ENCODE measurements around the gene CDR2.

The CDR2 gene

GRCh38 chr16:22323173-22323958, 51.1 kb downstream of the CDR2 start:
- no peak for DNase-seq

DNA sequence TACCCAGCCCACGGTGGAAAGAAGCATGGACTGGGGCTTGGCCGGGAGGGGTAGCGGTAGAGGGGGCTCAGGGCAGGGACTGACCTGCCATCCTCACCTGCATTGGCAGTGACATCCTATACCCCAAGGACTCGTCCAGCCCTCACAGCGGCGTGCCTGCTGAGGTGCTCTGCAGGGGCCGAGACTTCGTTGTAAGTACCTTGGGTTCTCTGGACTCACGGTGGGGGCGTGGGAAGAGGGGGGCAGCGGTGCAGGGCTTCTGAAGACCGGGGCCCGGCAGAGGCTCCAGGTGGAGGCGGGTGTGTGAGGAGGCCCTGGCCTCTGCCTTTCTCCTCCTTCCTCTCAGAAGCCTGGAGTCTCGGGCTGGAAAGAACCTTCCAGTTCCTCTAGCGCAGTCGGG, 51.7 kb downstream of the CDR2 start:
- no peak for DNase-seq

DNA sequence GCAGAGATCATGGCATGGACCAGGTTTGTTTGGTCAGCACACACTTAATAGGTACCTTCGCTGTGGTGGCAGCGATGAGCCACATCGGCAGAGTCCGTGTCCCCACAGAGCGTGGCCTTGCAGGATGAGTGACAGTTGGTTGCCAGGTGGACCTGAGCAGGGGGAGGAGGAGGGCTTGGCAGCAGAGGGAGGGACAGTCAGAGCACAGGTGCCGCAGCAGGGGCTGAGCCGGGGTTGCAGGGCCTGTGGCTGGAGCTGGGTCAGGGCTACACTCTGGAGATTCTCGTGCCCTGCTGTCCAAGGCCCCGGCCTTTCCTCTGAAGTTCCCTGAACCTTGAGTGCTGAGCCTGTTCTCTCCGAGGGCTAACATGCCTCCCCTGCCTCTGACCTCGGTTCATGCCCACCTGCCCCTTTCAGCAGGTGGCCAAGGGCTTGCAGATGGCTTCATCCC, 52.4 kb downstream of the CDR2 start:
- DNase-seq = no peak

GRCh38 chr16:22321340-22322001, 52.9 kb downstream of the CDR2 start:
- peak; percentile 85 for DNase-seq

GRCh38 chr16:22320572-22321339, 53.7 kb downstream of the CDR2 start:
- DNase-seq = no peak

DNA sequence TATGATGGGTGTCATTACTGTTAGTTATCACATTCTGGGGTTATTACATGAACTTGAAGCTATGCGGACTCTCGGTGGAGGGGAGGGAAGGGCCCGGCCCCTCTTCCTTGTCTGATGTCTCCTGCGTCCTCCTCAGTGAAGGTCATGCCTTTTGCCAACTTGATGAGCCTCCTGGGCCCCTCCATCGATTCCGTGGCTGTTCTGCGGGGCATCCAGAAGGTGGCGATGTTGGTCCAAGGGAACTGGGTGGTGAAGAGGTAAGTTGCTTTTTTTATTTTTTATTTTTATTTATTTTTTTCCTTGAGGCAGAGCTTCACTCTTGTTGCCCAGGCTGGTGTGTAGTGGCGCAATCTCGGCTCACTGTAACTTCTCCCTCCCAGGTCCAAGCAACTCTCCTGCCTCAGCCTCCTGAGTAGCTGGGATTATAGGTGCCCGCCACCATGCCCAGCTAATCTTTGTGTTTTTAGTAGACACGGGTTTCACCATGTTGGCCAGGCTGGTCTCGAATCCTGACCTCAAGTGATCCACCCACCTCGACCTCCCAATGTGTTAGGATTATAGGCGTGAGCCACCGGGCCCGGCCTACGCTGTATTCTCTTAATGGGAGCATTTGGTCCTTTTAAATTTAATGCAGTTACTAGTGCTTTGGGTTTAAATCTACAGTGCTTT, 55.6 kb downstream of the CDR2 start:
- DNase-seq = no peak

- no peak for DNase-seq
Observed at GRCh38 chr16:22317625-22318024, 56.8 kb downstream of the CDR2 start.

DNA sequence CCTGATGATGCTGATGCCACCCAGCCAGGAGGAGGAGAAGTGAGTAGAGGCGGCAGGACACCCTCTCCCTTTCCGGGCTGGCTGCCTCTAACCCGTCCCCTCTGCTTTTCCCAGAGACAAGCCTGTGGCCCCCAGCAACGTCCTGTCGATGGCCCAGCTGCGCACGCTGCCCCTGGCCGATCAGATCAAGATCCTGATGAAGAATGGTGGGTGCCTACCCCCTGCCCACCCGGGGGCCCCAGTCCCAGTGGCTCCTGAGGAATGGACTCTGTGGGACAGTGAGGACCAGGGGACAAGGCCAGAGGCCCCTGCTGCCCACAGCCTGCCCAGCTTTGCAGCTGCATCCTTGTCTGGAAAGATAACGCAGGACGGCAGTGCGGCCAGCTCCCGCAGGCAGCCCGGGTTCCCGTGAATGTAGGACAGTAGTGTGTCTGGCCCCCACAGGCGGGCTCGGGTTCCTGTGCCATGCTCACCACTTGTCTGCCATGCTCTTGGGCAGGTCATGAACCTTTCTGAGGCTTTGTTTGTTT, 57.4 kb downstream of the CDR2 start:
- no peak for DNase-seq

DNA sequence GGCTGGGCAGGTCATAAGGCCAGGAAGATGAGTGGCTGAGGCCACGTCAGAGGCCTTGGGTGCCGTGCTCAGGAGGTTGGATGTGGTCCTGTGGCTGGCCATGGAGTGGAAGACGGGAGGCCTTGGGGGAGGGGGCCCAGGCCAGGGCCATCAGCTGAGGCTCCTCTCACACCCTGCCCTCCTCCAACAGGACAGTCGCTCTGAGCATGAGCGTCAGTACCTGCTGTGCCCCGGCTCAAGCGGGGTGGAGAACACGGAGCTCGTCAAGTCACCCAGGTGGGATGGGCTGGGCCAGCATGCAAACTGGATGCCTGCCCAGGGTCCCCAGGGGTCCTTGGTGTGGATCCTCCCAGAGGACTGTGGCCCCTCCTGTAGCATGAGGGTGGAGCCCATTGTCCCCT, 58.0 kb downstream of the CDR2 start:
- DNase-seq = no peak

DNA sequence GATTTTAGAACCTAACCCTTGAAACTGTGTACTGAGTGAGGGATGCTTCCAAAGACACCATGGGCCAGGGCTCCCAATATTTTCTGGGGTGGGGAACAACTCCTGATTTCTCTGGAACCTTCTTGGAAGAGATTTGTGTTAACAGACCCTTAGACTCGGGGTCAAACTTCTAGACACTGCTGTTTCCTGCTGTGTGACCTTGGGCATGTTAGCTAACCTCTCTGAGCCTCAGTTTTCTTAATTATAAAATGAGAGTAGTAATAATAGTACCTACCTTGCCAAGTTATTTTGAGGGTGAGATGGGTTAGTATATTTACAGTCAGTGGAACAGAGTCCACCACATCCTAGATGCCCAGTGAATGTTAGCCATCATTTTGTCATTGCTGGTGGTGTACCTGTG, 58.4 kb downstream of the CDR2 start:
- no peak for DNase-seq

DNA sequence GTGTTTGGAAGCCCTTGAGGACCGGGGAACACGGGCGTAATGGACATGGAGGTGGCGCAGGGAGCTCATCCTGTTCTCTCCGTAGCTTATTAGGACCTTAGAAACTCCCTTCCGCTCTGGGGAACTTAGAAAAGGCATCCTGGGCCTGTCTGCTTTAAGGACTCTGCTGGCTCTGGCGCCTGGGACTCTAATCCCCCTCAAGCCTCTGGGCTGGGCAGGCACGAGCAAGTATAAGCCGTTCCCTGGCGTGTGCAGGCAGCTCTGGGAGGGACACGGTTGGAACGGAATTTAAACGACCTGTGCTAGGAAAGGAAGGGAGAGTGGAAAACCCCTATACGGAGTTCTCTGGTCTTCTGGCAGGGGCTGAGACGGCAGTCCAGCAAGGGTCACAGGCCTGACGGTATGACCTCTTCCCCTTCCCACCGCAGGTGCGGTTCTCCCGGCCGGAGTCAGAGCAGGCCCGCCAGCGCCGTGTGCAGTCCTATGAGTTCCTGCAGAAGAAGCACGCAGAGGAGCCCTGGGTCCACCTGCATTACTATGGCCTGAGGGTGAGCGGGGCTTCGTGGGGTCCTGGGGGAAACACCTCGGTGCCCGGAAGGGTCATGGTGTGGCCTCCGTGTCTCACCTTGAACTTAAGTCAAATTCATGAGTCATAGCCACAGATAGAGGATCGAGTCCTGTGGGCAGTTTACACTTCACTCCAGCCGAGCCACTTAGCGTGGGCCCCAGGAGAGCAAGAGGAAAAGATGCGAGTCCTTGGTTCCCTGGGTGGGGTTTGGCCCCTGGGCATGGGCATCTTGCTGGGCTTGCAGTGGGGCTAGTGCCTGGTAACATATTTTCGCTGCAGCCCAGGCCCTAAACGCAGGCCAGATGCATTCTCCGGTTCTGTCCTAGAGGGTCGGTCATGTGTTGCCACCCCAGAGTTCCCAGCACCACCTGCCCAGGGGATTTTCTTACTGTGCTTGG, 59.5 kb downstream of the CDR2 start:
- no peak for DNase-seq

- no peak for DNase-seq
Observed at GRCh38 chr16:22313876-22314470, 60.4 kb downstream of the CDR2 start.

GRCh38 chr16:22312897-22313781, 61.3 kb downstream of the CDR2 start:
- no peak for DNase-seq

GRCh38 chr16:22311520-22311919, 62.9 kb downstream of the CDR2 start:
- no peak for DNase-seq

GRCh38 chr16:22308824-22309520, 65.4 kb downstream of the CDR2 start:
- no peak for DNase-seq

DNA sequence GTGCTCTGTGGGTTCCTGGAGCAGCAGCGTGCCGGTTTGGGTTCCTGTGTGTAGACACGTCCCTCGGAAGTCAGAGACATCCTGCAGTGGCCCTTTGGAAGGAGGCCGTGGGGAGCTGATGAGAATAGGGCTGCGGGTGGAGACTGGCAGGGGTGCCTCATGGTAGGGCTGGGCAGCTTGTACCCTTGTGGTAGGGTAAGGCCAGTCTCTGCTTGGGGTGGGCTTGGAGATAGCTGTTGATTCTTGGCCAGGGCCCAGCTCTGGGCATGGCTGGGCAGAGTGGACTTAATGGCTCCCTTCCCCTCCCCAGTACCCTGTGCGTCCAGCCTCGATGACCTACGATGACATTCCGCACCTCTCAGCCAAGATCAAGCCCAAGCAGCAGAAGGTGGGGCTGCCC, 66.6 kb downstream of the CDR2 start:
- DNase-seq = no peak

GRCh38 chr16:22306788-22307187, 67.6 kb downstream of the CDR2 start:
- DNase-seq = no peak

DNA sequence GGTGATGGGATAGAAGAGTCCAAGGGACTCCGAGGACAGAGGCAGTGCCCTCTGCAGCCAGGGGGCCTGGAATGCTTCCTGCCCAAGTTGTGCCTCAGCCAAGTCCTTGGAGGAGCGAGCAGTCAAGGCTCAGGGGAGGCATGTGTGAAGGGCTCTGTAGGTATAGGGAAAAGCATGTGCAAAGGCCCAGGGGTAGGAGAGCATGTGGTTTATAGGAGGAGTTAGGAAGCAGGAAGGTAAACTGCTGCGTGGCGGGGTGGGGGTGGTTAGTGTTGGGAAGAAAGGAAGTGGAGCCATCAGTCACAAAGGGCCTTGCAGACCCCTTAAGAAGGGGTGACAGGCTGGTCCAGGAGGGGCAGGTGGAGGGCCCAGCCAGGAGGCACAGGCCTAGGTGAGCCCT, 70.0 kb downstream of the CDR2 start:
- no peak for DNase-seq

- DNase-seq = no peak
Observed at GRCh38 chr16:22302776-22303363, 71.5 kb downstream of the CDR2 start.
